ENCODE results near the gene GABBR2.
"Not testable (repeated sequence)": the region's sequence is repeated elsewhere in the genome, so short reads cannot be mapped to it uniquely, and the experiment has no call there.

Gene GABBR2

GRCh38 chr9:98481676-98482075, 227.1 kb downstream of the GABBR2 start:
- DNase-seq (ENCODE audit: low read depth), result no peak

GRCh38 chr9:98479967-98480847, 228.5 kb downstream of the GABBR2 start:
- DNase-seq (ENCODE audit: low read depth), result no peak

- no peak for DNase-seq (ENCODE audit: low read depth)
Measured at GRCh38 chr9:98479449-98479848, 229.3 kb downstream of the GABBR2 start.

GRCh38 chr9:98477884-98478283, 230.9 kb downstream of the GABBR2 start:
- DNase-seq (ENCODE audit: low read depth), result no peak

GRCh38 chr9:98472216-98472615, 236.5 kb downstream of the GABBR2 start:
- DNase-seq (ENCODE audit: low read depth), result no peak

- no peak for DNase-seq (ENCODE audit: low read depth)
Measured at GRCh38 chr9:98471185-98471584, 237.6 kb downstream of the GABBR2 start.

GRCh38 chr9:98468567-98469239, 240.0 kb downstream of the GABBR2 start:
- DNase-seq (ENCODE audit: low read depth), result no peak

GRCh38 chr9:98465799-98466198, 242.9 kb downstream of the GABBR2 start:
- DNase-seq (ENCODE audit: low read depth), result no peak

GRCh38 chr9:98464156-98464690, 244.5 kb downstream of the GABBR2 start:
- DNase-seq (ENCODE audit: low read depth), result not testable (repeated sequence)

- no peak for DNase-seq (ENCODE audit: low read depth)
Measured at GRCh38 chr9:98462310-98462709, 246.4 kb downstream of the GABBR2 start.

GRCh38 chr9:98460704-98461103, 248.0 kb downstream of the GABBR2 start:
- no peak for DNase-seq (ENCODE audit: low read depth)

GRCh38 chr9:98457726-98458370, 250.9 kb downstream of the GABBR2 start:
- no peak for DNase-seq (ENCODE audit: low read depth)

- DNase-seq (ENCODE audit: low read depth), result no peak
Measured at GRCh38 chr9:98456156-98456613, 252.6 kb downstream of the GABBR2 start.

GRCh38 chr9:98455256-98456155, 253.2 kb downstream of the GABBR2 start:
- DNase-seq (ENCODE audit: low read depth), result no peak

- DNase-seq (ENCODE audit: low read depth), result no peak
Measured at GRCh38 chr9:98453589-98454311, 255.0 kb downstream of the GABBR2 start.

- DNase-seq (ENCODE audit: low read depth), result no peak
Measured at GRCh38 chr9:98451576-98451975, 257.2 kb downstream of the GABBR2 start.

- no peak for DNase-seq (ENCODE audit: low read depth)
Measured at GRCh38 chr9:98450496-98450895, 258.2 kb downstream of the GABBR2 start.

GRCh38 chr9:98449871-98450270, 258.9 kb downstream of the GABBR2 start:
- no peak for DNase-seq (ENCODE audit: low read depth)

GRCh38 chr9:98445576-98445975, 263.2 kb downstream of the GABBR2 start:
- no peak for DNase-seq (ENCODE audit: low read depth)

- no peak for DNase-seq (ENCODE audit: low read depth)
Measured at GRCh38 chr9:98444601-98445000, 264.1 kb downstream of the GABBR2 start.

- DNase-seq (ENCODE audit: low read depth), result no peak
Measured at GRCh38 chr9:98442541-98442940, 266.2 kb downstream of the GABBR2 start.

Data from activated T-cell treated with anti-CD3 and anti-CD28 coated beads for 1 hour (primary cell).